Epithelial cell of esophagus (primary cell): ENCODE measurements around the gene BRINP3.

Experiments
- DNase-seq: peaks from one replicate; pipeline ENCODE4 v3.0.0; 2010; ENCODE audit warnings: low read depth
- H3K4me3 ChIP-seq: 2 replicates; pipeline ENCODE4 v1.5.1; 2011; ENCODE audit warnings: mild to moderate bottlenecking, low read length, control low read depth
- TF ChIP-seq, protein P1 (sequence below): IDR thresholded peaks from 2 replicates; pipeline ENCODE4 v1.5.1; 2011; ENCODE audit warnings: low read depth, mild to moderate bottlenecking, low read length, control low read depth, inconsistent platforms; ENCODE audit not compliant: insufficient read depth; ENCODE audit errors: missing control alignments

The BRINP3 gene

GRCh38 chr1:190172651-190173430, 304.8 kb downstream of the BRINP3 start:
- TF ChIP-seq, protein P1, sequence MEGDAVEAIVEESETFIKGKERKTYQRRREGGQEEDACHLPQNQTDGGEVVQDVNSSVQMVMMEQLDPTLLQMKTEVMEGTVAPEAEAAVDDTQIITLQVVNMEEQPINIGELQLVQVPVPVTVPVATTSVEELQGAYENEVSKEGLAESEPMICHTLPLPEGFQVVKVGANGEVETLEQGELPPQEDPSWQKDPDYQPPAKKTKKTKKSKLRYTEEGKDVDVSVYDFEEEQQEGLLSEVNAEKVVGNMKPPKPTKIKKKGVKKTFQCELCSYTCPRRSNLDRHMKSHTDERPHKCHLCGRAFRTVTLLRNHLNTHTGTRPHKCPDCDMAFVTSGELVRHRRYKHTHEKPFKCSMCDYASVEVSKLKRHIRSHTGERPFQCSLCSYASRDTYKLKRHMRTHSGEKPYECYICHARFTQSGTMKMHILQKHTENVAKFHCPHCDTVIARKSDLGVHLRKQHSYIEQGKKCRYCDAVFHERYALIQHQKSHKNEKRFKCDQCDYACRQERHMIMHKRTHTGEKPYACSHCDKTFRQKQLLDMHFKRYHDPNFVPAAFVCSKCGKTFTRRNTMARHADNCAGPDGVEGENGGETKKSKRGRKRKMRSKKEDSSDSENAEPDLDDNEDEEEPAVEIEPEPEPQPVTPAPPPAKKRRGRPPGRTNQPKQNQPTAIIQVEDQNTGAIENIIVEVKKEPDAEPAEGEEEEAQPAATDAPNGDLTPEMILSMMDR = no peak
- no peak overlapping the region for H3K4me3 ChIP-seq
- DNase-seq = no peak

- TF ChIP-seq, protein P1 = no peak
- DNase-seq = peak; percentile 19
- no peak overlapping the region for H3K4me3 ChIP-seq
These were observed 307.3 kb downstream of the BRINP3 start for GRCh38 chr1:190170321-190170720.

DNA sequence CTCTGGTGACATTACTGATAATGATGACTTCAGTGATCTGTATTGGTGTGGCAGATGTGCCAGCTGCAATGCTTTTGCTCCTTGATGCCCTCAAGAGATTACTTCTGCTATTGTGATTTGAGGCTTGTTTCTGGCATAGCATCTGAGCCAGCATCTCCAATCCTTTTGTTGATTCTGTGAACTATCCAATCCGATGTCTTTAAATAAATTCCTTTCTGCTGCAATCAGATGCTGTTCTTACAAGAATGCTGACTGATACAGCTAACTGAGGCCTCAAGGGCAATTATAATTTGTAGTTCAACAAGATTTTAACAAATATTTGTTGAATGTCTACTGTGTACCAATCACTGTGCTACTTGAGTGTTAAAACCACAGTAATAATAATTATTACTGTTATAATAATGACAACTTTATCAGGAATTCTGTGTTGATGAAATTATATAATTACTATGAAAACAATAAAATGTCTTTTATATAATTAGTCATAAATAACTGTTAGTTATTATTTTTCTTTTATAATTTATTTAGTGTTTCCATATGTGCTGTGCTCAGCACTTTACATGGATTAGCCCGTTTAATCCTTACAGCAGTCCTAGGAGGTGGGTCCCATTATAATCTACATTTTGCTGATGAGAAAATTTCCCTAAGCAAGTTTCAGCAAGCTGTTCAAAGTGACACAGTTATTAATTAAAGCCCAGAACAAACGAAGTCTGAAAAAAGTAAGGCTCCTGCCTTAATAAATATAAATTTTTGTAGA, 308.2 kb downstream of the BRINP3 start:
- DNase-seq = peak; percentile 43
- H3K4me3 ChIP-seq = no peak overlapping the region
- TF ChIP-seq, protein P1 = no peak

GRCh38 chr1:190168893-190169280, 308.8 kb downstream of the BRINP3 start:
- TF ChIP-seq, protein P1 = no peak
- H3K4me3 ChIP-seq = no peak overlapping the region
- DNase-seq = peak; percentile 16

DNA sequence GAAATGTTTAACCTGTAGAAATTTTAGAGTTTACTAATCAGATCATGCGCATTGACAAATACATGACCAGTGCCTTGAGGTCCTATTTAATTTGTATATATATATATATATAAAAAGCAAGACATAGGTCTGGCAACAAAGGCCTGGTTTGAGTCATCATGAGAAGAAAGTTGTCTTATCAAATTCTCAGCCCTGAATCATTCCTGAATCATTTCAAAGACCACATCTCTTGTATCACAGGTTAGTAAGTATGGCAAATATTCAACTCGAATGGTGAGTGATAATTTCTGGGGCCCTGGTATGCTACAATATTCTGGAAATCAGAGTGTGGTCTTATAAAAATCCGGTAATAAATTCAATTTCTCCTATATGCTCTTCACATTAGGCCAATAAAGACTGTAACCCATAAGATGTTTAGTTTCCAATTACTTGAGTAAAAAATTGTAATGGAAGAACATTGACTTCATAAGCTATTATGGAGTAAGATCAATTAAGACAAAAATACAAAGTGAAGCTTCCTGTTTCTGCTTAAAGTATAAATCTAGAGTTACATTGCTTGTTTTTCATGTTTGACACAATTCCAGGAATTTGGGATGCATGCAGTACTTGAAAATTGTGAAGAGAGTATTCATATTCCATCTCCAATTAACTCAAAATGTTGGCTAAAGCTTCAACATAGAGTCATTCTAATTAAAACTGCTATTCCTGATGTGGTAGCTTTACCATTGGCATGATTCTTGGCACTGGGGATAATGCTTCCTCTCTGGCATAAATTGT, 309.4 kb downstream of the BRINP3 start:
- TF ChIP-seq, protein P1 = no peak
- DNase-seq = peak; percentile 84
- H3K4me3 ChIP-seq = no peak overlapping the region

DNA sequence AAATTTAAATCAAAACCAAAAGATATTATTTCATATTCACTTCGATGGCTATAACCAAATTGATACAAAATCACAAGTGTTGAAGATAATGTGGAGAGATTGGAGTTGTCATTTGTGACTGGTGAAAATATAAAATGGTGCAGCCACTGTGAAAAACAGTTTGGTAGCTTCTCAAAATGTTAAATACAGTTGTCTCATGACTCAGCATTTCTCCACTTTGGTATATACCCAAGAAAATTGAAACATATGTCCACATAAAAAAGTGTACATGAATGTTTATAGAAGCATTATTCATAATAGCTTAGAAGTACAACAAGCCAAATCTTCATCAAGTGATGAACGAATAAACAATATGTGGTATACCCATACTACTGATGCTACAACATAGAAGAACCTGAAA, 318.5 kb downstream of the BRINP3 start:
- TF ChIP-seq, protein P1 = no peak
- H3K4me3 ChIP-seq = no peak overlapping the region
- no peak for DNase-seq
